Measurements from ENCODE around the gene APOL2.

APOL2 gene

DNA sequence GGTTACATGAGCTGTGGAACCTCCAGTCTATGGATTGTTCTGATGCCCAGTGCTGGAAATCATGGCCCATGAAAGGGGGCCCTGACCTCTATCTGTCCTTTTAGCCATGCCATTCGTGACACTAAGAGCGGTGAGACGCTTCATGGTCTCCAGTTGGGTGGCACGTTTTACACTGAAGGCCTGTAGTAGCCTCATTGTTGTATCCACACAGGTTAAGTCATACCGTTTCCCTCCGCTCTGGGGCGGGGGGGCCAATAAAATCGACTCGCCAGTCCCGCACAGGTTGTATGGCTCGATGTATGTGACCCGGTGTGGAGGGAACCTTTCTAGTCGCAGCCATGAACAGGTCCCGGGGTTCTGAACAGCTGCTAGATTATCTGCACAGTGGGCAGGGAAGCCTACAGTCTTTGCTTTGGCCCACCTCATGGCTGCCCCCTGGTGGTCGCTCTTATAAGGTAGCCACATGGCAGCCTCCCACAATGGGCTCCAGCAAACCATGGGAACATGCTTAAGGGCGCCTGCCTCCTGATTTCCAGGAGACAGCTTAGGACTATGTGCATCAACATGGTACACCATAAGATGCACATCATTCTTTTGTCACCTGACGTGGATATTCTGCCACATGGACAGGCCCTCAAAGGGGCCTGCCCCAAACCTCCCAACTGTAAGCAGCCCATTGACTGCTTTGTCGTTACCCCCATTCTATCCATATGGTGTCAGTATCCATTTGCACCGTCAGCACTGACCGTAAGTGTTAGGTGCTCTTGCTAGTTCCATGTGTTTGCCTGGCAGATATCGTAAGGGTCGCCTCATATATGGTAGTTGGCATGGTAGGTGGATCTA is 59.1 kb downstream of the APOL2 start:
- H3K4me3 ChIP-seq (ENCODE audit: low read depth, low read length) = no peak overlapping the region

DNA sequence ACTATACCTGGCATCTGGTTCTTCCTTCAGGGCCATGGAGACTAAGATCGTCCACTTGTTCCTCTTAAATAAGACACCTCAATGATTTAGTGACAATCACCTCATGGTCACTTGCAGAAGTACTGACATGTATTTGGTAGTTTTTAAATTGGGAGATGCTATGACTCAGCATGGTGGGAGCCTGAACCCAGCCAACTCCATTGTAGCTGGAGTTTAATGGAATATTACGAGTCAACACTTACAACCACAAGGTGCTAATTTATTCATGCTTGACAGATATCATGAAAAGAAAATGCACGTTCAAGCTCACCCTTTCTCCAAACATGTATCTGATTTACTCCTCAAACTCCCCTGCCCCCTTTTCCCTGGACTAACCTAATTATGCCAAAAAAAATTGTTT is 62.2 kb downstream of the APOL2 start:
- no peak overlapping the region for H3K4me3 ChIP-seq (ENCODE audit: low read depth, low read length)
